DND-41 (cell line): ENCODE results near the gene KRAS.

Source experiments
- ATAC-seq: fragments of 200-7000 bp; cut with Tn5 transposase; 3 replicates; pipeline ENCODE4 v1.9.1; 2021; ENCODE audit warnings: low read depth; ENCODE audit not compliant: insufficient read depth
- DNase-seq: peaks from one replicate; pipeline ENCODE4 v3.0.0-alpha.2; 2020
- H2AFZ ChIP-seq: 2 replicates; pipeline ENCODE4 v1.6.0; 2012; ENCODE audit warnings: low read depth, low read length
- H3K27ac ChIP-seq: 2 replicates; pipeline ENCODE4 v1.5.1; 2012; ENCODE audit warnings: low read length, inconsistent platforms
- H3K27me3 ChIP-seq: fragments of 200-600 bp; sonication (generic); 2 replicates; pipeline ENCODE4 v1.6.0; 2012; ENCODE audit warnings: low read length, mild to moderate bottlenecking, inconsistent platforms; ENCODE audit not compliant: insufficient read depth, poor library complexity
- H3K36me3 ChIP-seq: 2 replicates; pipeline ENCODE4 v1.5.1; 2012; ENCODE audit warnings: low read length, inconsistent platforms; ENCODE audit not compliant: insufficient read depth
- H3K4me1 ChIP-seq: 2 replicates; pipeline ENCODE4 v1.5.1; 2012; ENCODE audit warnings: mild to moderate bottlenecking, low read length; ENCODE audit not compliant: insufficient read depth
- H3K4me2 ChIP-seq: 2 replicates; pipeline ENCODE4 v1.6.0; 2012; ENCODE audit warnings: mild to moderate bottlenecking, moderate library complexity, low read length, inconsistent platforms; ENCODE audit not compliant: insufficient read depth
- H3K4me3 ChIP-seq, 2 experiments: fragments of 200-600 bp in 1 of 2; shearing (Covaris generic) in 1 of 2; 2 replicates each; pipeline ENCODE4 v1.5.1; 2012 to 2016; ENCODE audit warnings: inconsistent platforms in 2 of 2, low read length in 2 of 2, mild to moderate bottlenecking in 2 of 2, low read depth in 1 of 2, moderate library complexity in 1 of 2
- H3K79me2 ChIP-seq: 2 replicates; pipeline ENCODE4 v1.6.0; 2012; ENCODE audit warnings: low read length, inconsistent platforms; ENCODE audit not compliant: insufficient read depth
- H3K9ac ChIP-seq: 2 replicates; pipeline ENCODE4 v1.6.0; 2012; ENCODE audit warnings: low read depth, mild to moderate bottlenecking, inconsistent platforms, low read length, moderate library complexity
- H3K9me3 ChIP-seq: 2 replicates; pipeline ENCODE4 v1.5.1; 2012; ENCODE audit warnings: low read length, moderate library complexity, mild to moderate bottlenecking, inconsistent platforms; ENCODE audit not compliant: insufficient read depth, severe bottlenecking
- H4K20me1 ChIP-seq: 2 replicates; pipeline ENCODE4 v1.6.0; 2012; ENCODE audit warnings: low read length; ENCODE audit not compliant: insufficient read depth
- CTCF ChIP-seq: IDR thresholded peaks from 2 replicates; pipeline ENCODE4 v1.5.1; 2012; ENCODE audit warnings: borderline replicate concordance, low read length, moderate library complexity, mild to moderate bottlenecking; ENCODE audit not compliant: poor library complexity, severe bottlenecking; ENCODE audit errors: extremely low read depth
- EZH2 ChIP-seq: IDR thresholded peaks from 3 replicates; pipeline ENCODE4 v1.6.1; 2012; ENCODE audit warnings: borderline replicate concordance, low read depth, mild to moderate bottlenecking, moderate library complexity, low read length, inconsistent platforms; ENCODE audit not compliant: severe bottlenecking

KRAS gene

GRCh38 chr12:25182765-25183164, 68.0 kb downstream of the KRAS start:
- H3K4me3 ChIP-seq, result no peak overlapping the region

GRCh38 chr12:25162866-25163265, 87.9 kb downstream of the KRAS start:
- Histone ChIP-seq H3K27me3 (peaks cover 6% of the 10 kb centered on the region), H3K9me3 (no peaks in the 10 kb centered on the region), H3K4me3 (no peak overlapping the region), H3K27ac (no peak overlapping the region), H2AFZ (no peak overlapping the region), H3K4me1 (no peaks in the 10 kb centered on the region), H3K4me2 (no peak overlapping the region), H4K20me1 (no peaks in the 10 kb centered on the region), H3K36me3 (no peaks in the 10 kb centered on the region), H3K79me2 (no peaks in the 10 kb centered on the region), H3K9ac (no peak overlapping the region)
- no peak for TF ChIP-seq EZH2
- TF ChIP-seq CTCF, result no peak
- ATAC-seq, result no peak
- DNase-seq, result no peak

More at GRCh38 chr12:25182765-25183164, 68.0 kb downstream of the KRAS start:
- ATAC-seq (no peak), DNase-seq (no peak)
- Histone ChIP-seq H3K4me2 (no peak overlapping the region), H4K20me1 (no peaks in the 10 kb centered on the region), H3K36me3 (no peaks in the 10 kb centered on the region), H3K27ac (no peak overlapping the region), H3K9ac (no peak overlapping the region), H3K9me3 (no peaks in the 10 kb centered on the region), H3K79me2 (no peaks in the 10 kb centered on the region), H3K4me1 (peaks cover 2% of the 10 kb centered on the region; the same call in 1 of the 2 replicates), H3K27me3 (no peaks in the 10 kb centered on the region), H2AFZ (no peak overlapping the region)
- TF ChIP-seq CTCF, result no peak
- TF ChIP-seq EZH2, result no peak

- TF ChIP-seq CTCF (no peak), EZH2 (no peak)
Measured at GRCh38 chr12:25156061-25156460, 94.7 kb downstream of the KRAS start.

More at GRCh38 chr12:25156061-25156460, 94.7 kb downstream of the KRAS start:
- Histone ChIP-seq H3K9ac (no peak overlapping the region), H3K27me3 (no peaks in the 10 kb centered on the region), H3K36me3 (no peaks in the 10 kb centered on the region), H3K27ac (no peak overlapping the region), H3K9me3 (no peaks in the 10 kb centered on the region), H3K4me2 (no peak overlapping the region), H3K4me3 (no peak overlapping the region), H2AFZ (no peak overlapping the region), H4K20me1 (no peaks in the 10 kb centered on the region), H3K4me1 (peaks cover 7% of the 10 kb centered on the region), H3K79me2 (no peaks in the 10 kb centered on the region)
- no peak for DNase-seq
- no peak for ATAC-seq
